ENCODE data around the gene TSEN34. TPM values are rescaled to one million over a fixed set of nuclear protein-coding genes. Genes with fewer than 3 reads are reported as not detected.
A peak's percentile ranks its signal among the peaks of the same experiment; 100 is the strongest.
"Not testable (repeated sequence)": the region's sequence is repeated elsewhere in the genome, so short reads cannot be mapped to it uniquely, and the experiment has no call there.

The TSEN34 gene
- total RNA-seq, 1 experiment from 2014 or later: 64.7 TPM

DNA sequence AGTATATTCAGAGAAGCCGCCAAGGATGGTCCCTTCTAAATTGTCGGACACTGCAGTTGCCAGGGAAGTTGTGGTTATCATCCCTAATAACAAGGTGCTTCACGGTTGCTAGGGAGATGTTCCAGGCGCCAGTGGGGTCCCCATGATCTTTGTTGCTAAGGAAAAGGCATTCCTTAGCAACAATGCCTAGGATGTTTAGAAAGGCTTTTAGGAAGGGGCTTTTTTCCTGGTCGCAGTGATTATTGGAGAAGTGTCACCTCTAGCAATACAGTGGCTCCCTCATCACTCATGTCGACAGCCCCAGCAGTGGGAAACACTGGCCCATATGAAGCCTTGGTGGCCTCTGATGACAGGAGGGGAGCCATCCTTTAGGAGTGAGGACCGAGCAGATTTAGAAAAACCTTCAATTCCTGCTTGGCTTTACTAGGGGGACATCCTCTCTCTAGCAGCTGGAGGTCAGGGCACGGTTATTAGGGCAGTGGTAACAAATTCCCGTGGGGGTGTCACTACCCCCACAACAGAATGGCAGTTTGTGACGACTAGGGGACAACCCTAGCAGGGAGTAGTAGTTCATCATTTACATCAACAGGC is 11.8 kb upstream of the TSEN34 start:
- no peak overlapping the region for H3K27ac ChIP-seq (ENCODE audit: low read depth, low read length, poor library complexity, severe bottlenecking)
- CTCF ChIA-PET: no interaction called here

DNA sequence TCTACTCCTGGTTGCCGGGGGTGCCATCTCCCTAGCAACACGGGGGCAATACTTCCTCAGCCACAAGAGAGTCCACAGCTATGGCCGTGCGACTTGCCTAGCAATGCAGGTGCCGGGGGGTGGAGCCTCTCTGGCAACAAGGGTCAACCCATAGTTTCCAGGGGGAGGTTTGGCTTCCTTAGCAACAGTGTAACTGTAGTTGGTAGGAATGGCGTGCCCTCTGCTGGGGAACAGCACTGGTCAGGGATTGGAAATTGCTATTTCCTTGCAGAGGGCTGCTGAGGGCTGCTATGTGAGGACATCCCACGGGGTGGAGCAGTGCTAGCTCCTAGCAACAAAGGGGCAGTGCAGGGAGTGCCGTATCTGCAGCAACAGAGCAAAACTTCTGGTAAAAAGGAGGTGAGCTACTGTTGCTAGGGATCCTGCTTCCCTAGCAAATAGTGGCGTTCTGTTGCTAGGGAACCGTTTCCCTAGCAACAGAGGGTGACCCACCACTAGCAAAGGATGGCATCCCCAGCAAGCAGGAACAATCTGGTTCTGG is 11.1 kb upstream of the TSEN34 start:
- Histone ChIP-seq H3K27me3 (replicated peaks; ENCODE audit: insufficient read depth, low read depth, low read length, poor library complexity) (no peaks in the 10 kb centered on the region), H3K4me3 (ENCODE audit: low read depth, low read length, poor library complexity, severe bottlenecking) (no peak overlapping the region), H3K36me3 (ENCODE audit: insufficient read depth, low read length, poor library complexity, severe bottlenecking) (peaks cover 3% of the 10 kb centered on the region), H3K4me1 (ENCODE audit: insufficient read depth, low read length, poor library complexity, severe bottlenecking) (no peaks in the 10 kb centered on the region), H3K9me3 (ENCODE audit: low read depth, low read length, poor library complexity, severe bottlenecking) (no peaks in the 10 kb centered on the region), H3K27ac (ENCODE audit: low read depth, low read length, poor library complexity, severe bottlenecking) (no peak overlapping the region)
- BruUV-seq (replicated peaks): no TSS peak
- no peak for TF ChIP-seq EZH2 (IDR thresholded peaks at IDR 0.05; ENCODE audit: borderline replicate concordance, low read depth, low read length, poor library complexity, severe bottlenecking)
- TF ChIP-seq, protein P1, sequence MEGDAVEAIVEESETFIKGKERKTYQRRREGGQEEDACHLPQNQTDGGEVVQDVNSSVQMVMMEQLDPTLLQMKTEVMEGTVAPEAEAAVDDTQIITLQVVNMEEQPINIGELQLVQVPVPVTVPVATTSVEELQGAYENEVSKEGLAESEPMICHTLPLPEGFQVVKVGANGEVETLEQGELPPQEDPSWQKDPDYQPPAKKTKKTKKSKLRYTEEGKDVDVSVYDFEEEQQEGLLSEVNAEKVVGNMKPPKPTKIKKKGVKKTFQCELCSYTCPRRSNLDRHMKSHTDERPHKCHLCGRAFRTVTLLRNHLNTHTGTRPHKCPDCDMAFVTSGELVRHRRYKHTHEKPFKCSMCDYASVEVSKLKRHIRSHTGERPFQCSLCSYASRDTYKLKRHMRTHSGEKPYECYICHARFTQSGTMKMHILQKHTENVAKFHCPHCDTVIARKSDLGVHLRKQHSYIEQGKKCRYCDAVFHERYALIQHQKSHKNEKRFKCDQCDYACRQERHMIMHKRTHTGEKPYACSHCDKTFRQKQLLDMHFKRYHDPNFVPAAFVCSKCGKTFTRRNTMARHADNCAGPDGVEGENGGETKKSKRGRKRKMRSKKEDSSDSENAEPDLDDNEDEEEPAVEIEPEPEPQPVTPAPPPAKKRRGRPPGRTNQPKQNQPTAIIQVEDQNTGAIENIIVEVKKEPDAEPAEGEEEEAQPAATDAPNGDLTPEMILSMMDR (conservative IDR thresholded peaks at IDR 0.05; ENCODE audit: low read depth, low read length): no peak
- ChIA-PET CTCF (no interaction called here), POLR2A (ENCODE audit: low non-redundant PET) (no interaction called here)
- intact Hi-C loops (cut with micrococcal nuclease; ENCODE audit: unreplicated experiment): no loop called here
- peak; percentile 27 for DNase-seq (ENCODE audit: low spot score)

More for the DNA sequence above, 11.8 kb upstream of the TSEN34 start:
- intact Hi-C loops (cut with micrococcal nuclease; ENCODE audit: unreplicated experiment): no loop called here
- TF ChIP-seq, protein P1 (conservative IDR thresholded peaks at IDR 0.05; ENCODE audit: low read depth, low read length): no peak
- no peak for TF ChIP-seq EZH2 (IDR thresholded peaks at IDR 0.05; ENCODE audit: borderline replicate concordance, low read depth, low read length, poor library complexity, severe bottlenecking)
- H3K4me1 ChIP-seq (ENCODE audit: insufficient read depth, low read length, poor library complexity, severe bottlenecking): no peaks in the 10 kb centered on the region
- TSS peak; percentile 33 for BruUV-seq (replicated peaks)
- no peak for DNase-seq (ENCODE audit: low spot score)
- H3K4me3 ChIP-seq (ENCODE audit: low read depth, low read length, poor library complexity, severe bottlenecking): no peak overlapping the region
- H3K9me3 ChIP-seq (ENCODE audit: low read depth, low read length, poor library complexity, severe bottlenecking): no peaks in the 10 kb centered on the region
- no peaks in the 10 kb centered on the region for H3K27me3 ChIP-seq (replicated peaks; ENCODE audit: insufficient read depth, low read depth, low read length, poor library complexity)
- peaks cover 3% of the 10 kb centered on the region for H3K36me3 ChIP-seq (ENCODE audit: insufficient read depth, low read length, poor library complexity, severe bottlenecking)
- POLR2A ChIA-PET (ENCODE audit: low non-redundant PET): no interaction called here

DNA sequence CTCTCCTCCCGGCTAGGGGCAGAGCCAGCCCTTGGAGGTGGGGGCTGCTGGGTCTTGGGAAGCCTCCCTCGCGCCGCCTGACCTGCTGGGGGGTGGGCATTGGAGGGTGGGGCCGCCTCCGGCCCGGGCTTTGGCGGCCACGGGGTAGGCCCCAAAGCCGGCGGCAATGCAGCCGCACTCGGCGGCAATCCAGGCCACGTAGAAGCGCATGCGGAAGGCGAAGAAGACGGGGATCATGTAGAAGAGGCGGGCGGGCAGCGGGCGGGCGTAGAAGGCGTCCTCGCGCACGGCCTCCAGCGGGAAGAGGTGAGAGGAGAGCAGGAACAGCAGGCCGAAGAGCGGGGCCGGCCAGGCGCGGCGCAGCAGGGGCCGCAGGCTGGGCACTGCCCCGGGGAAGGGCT is 10.4 kb upstream of the TSEN34 start:
- BruUV-seq (replicated peaks): no TSS peak
- intact Hi-C loops (cut with micrococcal nuclease; ENCODE audit: unreplicated experiment): no loop called here
- POLR2A ChIA-PET (ENCODE audit: low non-redundant PET): no interaction called here
- CTCF ChIA-PET: no interaction called here
- DNase-seq (ENCODE audit: low spot score): no peak
- H3K4me1 ChIP-seq (ENCODE audit: insufficient read depth, low read length, poor library complexity, severe bottlenecking): no peaks in the 10 kb centered on the region
- H3K36me3 ChIP-seq (ENCODE audit: insufficient read depth, low read length, poor library complexity, severe bottlenecking): peaks cover 3% of the 10 kb centered on the region
- H3K27ac ChIP-seq (ENCODE audit: low read depth, low read length, poor library complexity, severe bottlenecking): no peak overlapping the region
- H3K9me3 ChIP-seq (ENCODE audit: low read depth, low read length, poor library complexity, severe bottlenecking): no peaks in the 10 kb centered on the region
- TF ChIP-seq, protein P1 (conservative IDR thresholded peaks at IDR 0.05; ENCODE audit: low read depth, low read length): no peak
- TF ChIP-seq EZH2 (IDR thresholded peaks at IDR 0.05; ENCODE audit: borderline replicate concordance, low read depth, low read length, poor library complexity, severe bottlenecking): no peak
- no peak overlapping the region for H3K4me3 ChIP-seq (ENCODE audit: low read depth, low read length, poor library complexity, severe bottlenecking)
- no peaks in the 10 kb centered on the region for H3K27me3 ChIP-seq (replicated peaks; ENCODE audit: insufficient read depth, low read depth, low read length, poor library complexity)

DNA sequence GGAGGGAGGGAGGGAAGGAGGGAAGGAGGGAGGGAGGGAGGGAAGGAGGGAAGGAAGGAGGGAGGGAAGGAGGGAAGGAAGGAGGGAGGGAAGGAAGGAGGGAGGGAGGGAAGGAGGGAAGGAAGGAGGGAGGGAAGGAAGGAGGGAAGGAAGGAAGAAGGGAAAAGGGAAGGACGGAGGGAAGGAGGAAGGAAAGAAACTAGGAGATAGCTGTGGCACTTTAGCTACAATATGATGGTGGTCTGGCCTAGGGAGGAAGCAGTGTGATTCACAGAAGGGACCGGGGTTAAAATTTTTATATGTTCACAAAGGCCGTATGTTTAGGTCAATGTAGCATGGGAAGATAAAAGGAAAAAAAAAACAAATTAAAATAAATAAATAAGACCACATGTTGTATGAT is 9.2 kb upstream of the TSEN34 start:
- intact Hi-C loops (cut with micrococcal nuclease; ENCODE audit: unreplicated experiment); CTCF ChIA-PET; DNase-seq (ENCODE audit: low spot score); BruUV-seq (replicated peaks); H3K4me3 ChIP-seq (ENCODE audit: low read depth, low read length, poor library complexity, severe bottlenecking); H3K9me3 ChIP-seq (ENCODE audit: low read depth, low read length, poor library complexity, severe bottlenecking); H3K27me3 ChIP-seq (replicated peaks; ENCODE audit: insufficient read depth, low read depth, low read length, poor library complexity); H3K27ac ChIP-seq (ENCODE audit: low read depth, low read length, poor library complexity, severe bottlenecking); H3K4me1 ChIP-seq (ENCODE audit: insufficient read depth, low read length, poor library complexity, severe bottlenecking); H3K36me3 ChIP-seq (ENCODE audit: insufficient read depth, low read length, poor library complexity, severe bottlenecking): not testable (repeated sequence)
- POLR2A ChIA-PET (ENCODE audit: low non-redundant PET): interaction anchor here (0.7 kb wide), 1 partner anchor 719 kb away, joined by 8 read pairs; no protein-coding TSS in a partner anchor
